ENCODE results near the gene EFCAB6.

The EFCAB6 gene

GRCh38 chr22:43795320-43795719, 16.8 kb downstream of the EFCAB6 start:
- no peak for DNase-seq
- H3K4me3 Mint-ChIP-seq: no peak overlapping the region
- no peaks in the 10 kb centered on the region for H3K4me1 Mint-ChIP-seq (ENCODE audit: low read depth in 2 of 2)
- peaks cover 6% of the 10 kb centered on the region in 2 donors for H3K9me3 Mint-ChIP-seq
- H3K27ac Mint-ChIP-seq: no peak overlapping the region
- H3K36me3 Mint-ChIP-seq (ENCODE audit: insufficient read depth): no peaks in the 10 kb centered on the region
- ATAC-seq (replicated peaks): no peak
- H3K27me3 Mint-ChIP-seq: peaks cover 39 to 51% of the 10 kb centered on the region in 2 donors

GRCh38 chr22:43792905-43793304, 19.2 kb downstream of the EFCAB6 start:
- H3K4me1 Mint-ChIP-seq (ENCODE audit: low read depth in 2 of 2): no peaks in the 10 kb centered on the region
- DNase-seq (no peak), ATAC-seq (replicated peaks) (no peak)
- H3K9me3 Mint-ChIP-seq: no peaks in the 10 kb centered on the region
- H3K36me3 Mint-ChIP-seq (ENCODE audit: insufficient read depth): no peaks in the 10 kb centered on the region
- peaks cover 24 to 27% of the 10 kb centered on the region in 2 donors for H3K27me3 Mint-ChIP-seq
- no peak overlapping the region for H3K27ac Mint-ChIP-seq
- H3K4me3 Mint-ChIP-seq: no peak overlapping the region

- no peak overlapping the region for H3K4me3 Mint-ChIP-seq
- no peak overlapping the region for H3K27ac Mint-ChIP-seq
- peaks cover 14 to 16% of the 10 kb centered on the region in 2 donors for H3K27me3 Mint-ChIP-seq
- H3K4me1 Mint-ChIP-seq (ENCODE audit: low read depth in 2 of 2): no peaks in the 10 kb centered on the region
- no peaks in the 10 kb centered on the region for H3K9me3 Mint-ChIP-seq
- ATAC-seq (replicated peaks): no peak
- no peaks in the 10 kb centered on the region for H3K36me3 Mint-ChIP-seq (ENCODE audit: insufficient read depth)
- no peak for DNase-seq
These were observed 22.7 kb downstream of the EFCAB6 start for GRCh38 chr22:43789452-43789851.

- H3K4me3 Mint-ChIP-seq: no peak overlapping the region
- no peaks in the 10 kb centered on the region for H3K9me3 Mint-ChIP-seq
- DNase-seq: no peak
- H3K27me3 Mint-ChIP-seq: peaks cover 16 to 20% of the 10 kb centered on the region in 2 donors
- peaks cover 4% of the 10 kb centered on the region for H3K36me3 Mint-ChIP-seq (ENCODE audit: insufficient read depth)
- H3K27ac Mint-ChIP-seq: no peak overlapping the region
- H3K4me1 Mint-ChIP-seq (ENCODE audit: low read depth in 2 of 2): no peaks in the 10 kb centered on the region
- ATAC-seq (replicated peaks): no peak
These were observed 28.3 kb downstream of the EFCAB6 start for GRCh38 chr22:43783777-43784176.

GRCh38 chr22:43782448-43782847, 29.7 kb downstream of the EFCAB6 start:
- DNase-seq: no peak
- Mint-ChIP-seq H3K36me3 (ENCODE audit: insufficient read depth) (peaks cover 4% of the 10 kb centered on the region), H3K9me3 (no peaks in the 10 kb centered on the region), H3K27ac (no peak overlapping the region), H3K4me1 (ENCODE audit: low read depth in 2 of 2) (no peaks in the 10 kb centered on the region), H3K4me3 (no peak overlapping the region), H3K27me3 (peaks cover 12 to 20% of the 10 kb centered on the region in 2 donors)
- ATAC-seq (replicated peaks): no peak

- ATAC-seq (replicated peaks): no peak
- Mint-ChIP-seq H3K36me3 (ENCODE audit: insufficient read depth) (peaks cover 4% of the 10 kb centered on the region), H3K27me3 (peaks cover 0 to 30% of the 10 kb centered on the region in 2 donors), H3K9me3 (no peaks in the 10 kb centered on the region), H3K27ac (no peak overlapping the region), H3K4me1 (ENCODE audit: low read depth in 2 of 2) (no peaks in the 10 kb centered on the region), H3K4me3 (no peak overlapping the region)
- DNase-seq: no peak
These were observed 34.8 kb downstream of the EFCAB6 start for GRCh38 chr22:43777286-43777685.

GRCh38 chr22:43776081-43776670, 35.9 kb downstream of the EFCAB6 start:
- ATAC-seq (replicated peaks): no peak
- DNase-seq: no peak
- Mint-ChIP-seq H3K4me3 (no peak overlapping the region), H3K27me3 (peaks cover 8 to 30% of the 10 kb centered on the region in 2 donors), H3K9me3 (no peaks in the 10 kb centered on the region), H3K36me3 (ENCODE audit: insufficient read depth) (peaks cover 4% of the 10 kb centered on the region), H3K4me1 (ENCODE audit: low read depth in 2 of 2) (no peaks in the 10 kb centered on the region), H3K27ac (no peak overlapping the region)

GRCh38 chr22:43774318-43774915, 37.7 kb downstream of the EFCAB6 start:
- H3K27ac Mint-ChIP-seq: no peak overlapping the region
- H3K27me3 Mint-ChIP-seq: peaks cover 8 to 31% of the 10 kb centered on the region in 2 donors
- H3K36me3 Mint-ChIP-seq (ENCODE audit: insufficient read depth): peaks cover under 1% of the 10 kb centered on the region
- ATAC-seq (replicated peaks) (no peak), DNase-seq (no peak)
- H3K9me3 Mint-ChIP-seq: no peaks in the 10 kb centered on the region
- no peak overlapping the region for H3K4me3 Mint-ChIP-seq
- no peaks in the 10 kb centered on the region for H3K4me1 Mint-ChIP-seq (ENCODE audit: low read depth in 2 of 2)

GRCh38 chr22:43772831-43773230, 39.3 kb downstream of the EFCAB6 start:
- H3K27ac Mint-ChIP-seq: no peak overlapping the region
- DNase-seq: no peak
- H3K4me1 Mint-ChIP-seq (ENCODE audit: low read depth in 2 of 2): no peaks in the 10 kb centered on the region
- no peak overlapping the region for H3K4me3 Mint-ChIP-seq
- peaks cover 8 to 31% of the 10 kb centered on the region in 2 donors for H3K27me3 Mint-ChIP-seq
- H3K9me3 Mint-ChIP-seq: no peaks in the 10 kb centered on the region
- ATAC-seq (replicated peaks): no peak
- H3K36me3 Mint-ChIP-seq (ENCODE audit: insufficient read depth): no peaks in the 10 kb centered on the region

- DNase-seq: no peak
- H3K36me3 Mint-ChIP-seq (ENCODE audit: insufficient read depth): no peaks in the 10 kb centered on the region
- H3K27ac Mint-ChIP-seq: no peak overlapping the region
These were observed 56.7 kb downstream of the EFCAB6 start for GRCh38 chr22:43755452-43755851.

GRCh38 chr22:43755011-43755410, 57.1 kb downstream of the EFCAB6 start:
- H3K27me3 Mint-ChIP-seq: peaks cover 32 to 58% of the 10 kb centered on the region in 2 donors
- no peak overlapping the region for H3K4me3 Mint-ChIP-seq
- H3K36me3 Mint-ChIP-seq (ENCODE audit: insufficient read depth): no peaks in the 10 kb centered on the region
- H3K9me3 Mint-ChIP-seq: no peaks in the 10 kb centered on the region
- H3K4me1 Mint-ChIP-seq (ENCODE audit: low read depth in 2 of 2): no peaks in the 10 kb centered on the region
- DNase-seq (no peak), ATAC-seq (replicated peaks) (no peak)
- no peak overlapping the region for H3K27ac Mint-ChIP-seq

More at GRCh38 chr22:43755452-43755851, 56.7 kb downstream of the EFCAB6 start:
- ATAC-seq (replicated peaks): no peak
- Mint-ChIP-seq H3K4me1 (ENCODE audit: low read depth in 2 of 2) (no peaks in the 10 kb centered on the region), H3K27me3 (peaks cover 29 to 57% of the 10 kb centered on the region in 2 donors), H3K9me3 (no peaks in the 10 kb centered on the region), H3K4me3 (no peak overlapping the region)

GRCh38 chr22:43754176-43754575, 57.9 kb downstream of the EFCAB6 start:
- Mint-ChIP-seq H3K36me3 (ENCODE audit: insufficient read depth) (no peaks in the 10 kb centered on the region), H3K27me3 (peaks cover 37 to 59% of the 10 kb centered on the region in 2 donors), H3K9me3 (no peaks in the 10 kb centered on the region), H3K27ac (no peak overlapping the region), H3K4me1 (ENCODE audit: low read depth in 2 of 2) (no peaks in the 10 kb centered on the region), H3K4me3 (no peak overlapping the region)
- DNase-seq: no peak
- no peak for ATAC-seq (replicated peaks)

- no peaks in the 10 kb centered on the region for H3K4me1 Mint-ChIP-seq (ENCODE audit: low read depth in 2 of 2)
- H3K27ac Mint-ChIP-seq: no peak overlapping the region
- DNase-seq: no peak
- H3K9me3 Mint-ChIP-seq: no peaks in the 10 kb centered on the region
- H3K4me3 Mint-ChIP-seq: no peak overlapping the region
- H3K36me3 Mint-ChIP-seq (ENCODE audit: insufficient read depth): no peaks in the 10 kb centered on the region
- no peak for ATAC-seq (replicated peaks)
- H3K27me3 Mint-ChIP-seq: peaks cover 42 to 59% of the 10 kb centered on the region in 2 donors
These were observed 58.4 kb downstream of the EFCAB6 start for GRCh38 chr22:43753688-43754087.

- peaks cover 3% of the 10 kb centered on the region for H3K36me3 Mint-ChIP-seq (ENCODE audit: insufficient read depth)
- no peak for DNase-seq
- H3K27me3 Mint-ChIP-seq: peaks cover 47 to 66% of the 10 kb centered on the region in 2 donors
- no peaks in the 10 kb centered on the region for H3K4me1 Mint-ChIP-seq (ENCODE audit: low read depth in 2 of 2)
- H3K9me3 Mint-ChIP-seq: no peaks in the 10 kb centered on the region
- no peak overlapping the region for H3K27ac Mint-ChIP-seq
- H3K4me3 Mint-ChIP-seq: no peak overlapping the region
- ATAC-seq (replicated peaks): no peak
These were observed 61.4 kb downstream of the EFCAB6 start for GRCh38 chr22:43750751-43751150.

Data from effector memory CD8-positive, alpha-beta T cell (primary cell).